ENCODE data around the gene GRK3. TPM values are rescaled to one million over a fixed set of nuclear protein-coding genes. Genes with fewer than 3 reads are reported as not detected.

The GRK3 gene
- total and polyA plus RNA-seq, 2 of the 4 experiments (the other 2 are of a cell fraction) = 0.58 to 1.6 TPM

DNA sequence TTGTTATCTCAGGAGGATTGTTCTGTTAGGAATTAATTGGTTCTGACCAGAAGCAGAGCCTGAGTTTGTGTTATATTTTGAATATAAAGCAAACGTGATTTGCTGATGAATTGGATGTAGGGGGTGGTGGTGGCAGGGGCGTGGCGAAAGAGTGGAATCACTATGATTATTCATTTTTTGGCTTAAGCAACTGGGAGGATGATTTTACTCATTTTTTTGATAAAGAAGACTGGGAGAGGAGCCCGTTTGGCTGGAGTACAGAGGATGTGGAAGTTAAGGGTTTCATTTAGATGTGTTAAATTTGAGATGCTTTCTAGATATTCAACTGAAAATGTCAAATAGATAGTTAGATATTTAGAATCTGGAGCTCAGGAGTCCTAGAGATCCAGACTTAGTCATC lies 94.2 kb downstream of the GRK3 start:
- no peak overlapping the region for H3K23ac ChIP-seq (ENCODE audit: low read depth, low read length)
- no TSS peak for BruUV-seq (replicated peaks)
- in situ Hi-C loops (cut with MboI; ENCODE audit: low sequenced_read_pairs) = no loop called here
- dilution Hi-C loops (cut with HindIII; ENCODE audit: low sequenced_read_pairs, unreplicated experiment) = no loop called here
- no peak overlapping the region for H2BK15ac ChIP-seq (ENCODE audit: low read depth, low read length)
- no peaks in the 10 kb centered on the region for H3K4me1 ChIP-seq (ENCODE audit: control insufficient read depth, insufficient read depth, low read length)
- no peak for TF ChIP-seq CEBPB (IDR thresholded peaks at IDR 0.05; ENCODE audit: low read depth, low read length)
- no peak for TF ChIP-seq POLR2A (IDR thresholded peaks at IDR 0.05; ENCODE audit: low read depth, low read length)
- TF ChIP-seq CHD1 (IDR thresholded peaks at IDR 0.05; ENCODE audit: low read depth, low read length) = no peak
- TF ChIP-seq BHLHE40 (IDR thresholded peaks at IDR 0.05; ENCODE audit: low read depth, low read length) = no peak
- no peak for TF ChIP-seq FOS (IDR thresholded peaks at IDR 0.05; ENCODE audit: low read depth, low read length)
- TF ChIP-seq, protein P1, sequence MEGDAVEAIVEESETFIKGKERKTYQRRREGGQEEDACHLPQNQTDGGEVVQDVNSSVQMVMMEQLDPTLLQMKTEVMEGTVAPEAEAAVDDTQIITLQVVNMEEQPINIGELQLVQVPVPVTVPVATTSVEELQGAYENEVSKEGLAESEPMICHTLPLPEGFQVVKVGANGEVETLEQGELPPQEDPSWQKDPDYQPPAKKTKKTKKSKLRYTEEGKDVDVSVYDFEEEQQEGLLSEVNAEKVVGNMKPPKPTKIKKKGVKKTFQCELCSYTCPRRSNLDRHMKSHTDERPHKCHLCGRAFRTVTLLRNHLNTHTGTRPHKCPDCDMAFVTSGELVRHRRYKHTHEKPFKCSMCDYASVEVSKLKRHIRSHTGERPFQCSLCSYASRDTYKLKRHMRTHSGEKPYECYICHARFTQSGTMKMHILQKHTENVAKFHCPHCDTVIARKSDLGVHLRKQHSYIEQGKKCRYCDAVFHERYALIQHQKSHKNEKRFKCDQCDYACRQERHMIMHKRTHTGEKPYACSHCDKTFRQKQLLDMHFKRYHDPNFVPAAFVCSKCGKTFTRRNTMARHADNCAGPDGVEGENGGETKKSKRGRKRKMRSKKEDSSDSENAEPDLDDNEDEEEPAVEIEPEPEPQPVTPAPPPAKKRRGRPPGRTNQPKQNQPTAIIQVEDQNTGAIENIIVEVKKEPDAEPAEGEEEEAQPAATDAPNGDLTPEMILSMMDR (conservative IDR thresholded peaks at IDR 0.05; ENCODE audit: low read depth, low read length) = no peak
- TF ChIP-seq RAD21 (IDR thresholded peaks at IDR 0.05; ENCODE audit: low read length) = no peak
- TF ChIP-seq RFX5 (IDR thresholded peaks at IDR 0.05; ENCODE audit: low read depth, low read length) = no peak
- no peak for TF ChIP-seq NFE2L2 (IDR thresholded peaks at IDR 0.05; ENCODE audit: low read depth, low read length)
- TF ChIP-seq, protein P2, sequence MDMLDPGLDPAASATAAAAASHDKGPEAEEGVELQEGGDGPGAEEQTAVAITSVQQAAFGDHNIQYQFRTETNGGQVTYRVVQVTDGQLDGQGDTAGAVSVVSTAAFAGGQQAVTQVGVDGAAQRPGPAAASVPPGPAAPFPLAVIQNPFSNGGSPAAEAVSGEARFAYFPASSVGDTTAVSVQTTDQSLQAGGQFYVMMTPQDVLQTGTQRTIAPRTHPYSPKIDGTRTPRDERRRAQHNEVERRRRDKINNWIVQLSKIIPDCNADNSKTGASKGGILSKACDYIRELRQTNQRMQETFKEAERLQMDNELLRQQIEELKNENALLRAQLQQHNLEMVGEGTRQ (IDR thresholded peaks at IDR 0.05; ENCODE audit: low read depth, low read length) = no peak
- TF ChIP-seq MAZ (IDR thresholded peaks at IDR 0.05; ENCODE audit: borderline replicate concordance, low read depth, low read length) = no peak
- no peak for TF ChIP-seq RCOR1 (IDR thresholded peaks at IDR 0.05; ENCODE audit: insufficient replicate concordance, low read length)
- TF ChIP-seq, protein P3, sequence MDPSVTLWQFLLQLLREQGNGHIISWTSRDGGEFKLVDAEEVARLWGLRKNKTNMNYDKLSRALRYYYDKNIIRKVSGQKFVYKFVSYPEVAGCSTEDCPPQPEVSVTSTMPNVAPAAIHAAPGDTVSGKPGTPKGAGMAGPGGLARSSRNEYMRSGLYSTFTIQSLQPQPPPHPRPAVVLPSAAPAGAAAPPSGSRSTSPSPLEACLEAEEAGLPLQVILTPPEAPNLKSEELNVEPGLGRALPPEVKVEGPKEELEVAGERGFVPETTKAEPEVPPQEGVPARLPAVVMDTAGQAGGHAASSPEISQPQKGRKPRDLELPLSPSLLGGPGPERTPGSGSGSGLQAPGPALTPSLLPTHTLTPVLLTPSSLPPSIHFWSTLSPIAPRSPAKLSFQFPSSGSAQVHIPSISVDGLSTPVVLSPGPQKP (IDR thresholded peaks at IDR 0.05; ENCODE audit: borderline replicate concordance, low read depth, low read length) = no peak
- no peak for TF ChIP-seq MXI1 (IDR thresholded peaks at IDR 0.05; ENCODE audit: borderline replicate concordance, low read depth, low read length)
- no peak for TF ChIP-seq SMC3 (IDR thresholded peaks at IDR 0.05; ENCODE audit: low read depth, low read length)
- TF ChIP-seq MAFK (IDR thresholded peaks at IDR 0.05; ENCODE audit: low read depth, low read length) = no peak
- no peak overlapping the region for H2AFZ ChIP-seq (replicated peaks; ENCODE audit: low read length, poor library complexity)
- no peak overlapping the region for H3K56ac ChIP-seq (ENCODE audit: extremely low read depth, insufficient read depth, low read length)
- H4K91ac ChIP-seq (ENCODE audit: insufficient read depth, low read depth, low read length) = no peak overlapping the region
- DNase-seq (no peak), ATAC-seq (ENCODE audit: low read depth) (no peak)
- no peaks in the 10 kb centered on the region for H3K9me1 ChIP-seq (ENCODE audit: insufficient read depth, low read length)
- no peak overlapping the region for H4K5ac ChIP-seq (ENCODE audit: low read depth, low read length)
- H4K20me1 ChIP-seq (ENCODE audit: insufficient read depth, low read length) = no peaks in the 10 kb centered on the region
- H2BK120ac ChIP-seq (ENCODE audit: low read depth, low read length) = no peak overlapping the region
- no peak overlapping the region for H3K14ac ChIP-seq (replicated peaks; ENCODE audit: low read depth, low read length)
- H4K8ac ChIP-seq (ENCODE audit: low read depth in 2 of 2, low read length in 2 of 2) = no peak overlapping the region
- H3K18ac ChIP-seq (ENCODE audit: low read depth, low read length) = no peak overlapping the region
- CTCF ChIA-PET = no interaction called here
- H3K4ac ChIP-seq (ENCODE audit: low read depth, low read length) = no peak overlapping the region
- no peaks in the 10 kb centered on the region for H3K36me3 ChIP-seq (ENCODE audit: control insufficient read depth, insufficient read depth, low read length)
- no peak overlapping the region for H3K4me3 ChIP-seq (ENCODE audit: insufficient read depth, low read depth, low read length)
- H3K9ac ChIP-seq (ENCODE audit: low read depth, low read length) = no peak overlapping the region
- H3K79me1 ChIP-seq (ENCODE audit: low read depth in 1 of 2, low read length in 2 of 2) = no peaks in the 10 kb centered on the region
- H2BK5ac ChIP-seq (ENCODE audit: low read depth, low read length, poor library complexity, severe bottlenecking) = no peak overlapping the region
- POLR2A ChIA-PET (ENCODE audit: unreplicated experiment) = no interaction called here
- no peak overlapping the region for H2BK20ac ChIP-seq (ENCODE audit: low read depth, low read length)
- no peak overlapping the region for H3K4me2 ChIP-seq (ENCODE audit: low read depth, low read length)
- H3K9me3 ChIP-seq (ENCODE audit: control insufficient read depth, insufficient read depth, low read length) = no peaks in the 10 kb centered on the region
- no peak overlapping the region for H3K27ac ChIP-seq (ENCODE audit: insufficient read depth, low read length)
- no peaks in the 10 kb centered on the region for H3K27me3 ChIP-seq (ENCODE audit: control insufficient read depth, insufficient read depth, low read length)
- intact Hi-C loops (cut with micrococcal nuclease) = no loop called here
- 43% methylated on average over 3 of the region's 4 CpGs; no CpG with 5 or more reads in 1 of the 2 experiments for WGBS, 2 experiments (ENCODE audit: extremely low coverage in 2 of 2, insufficient read length in 1 of 2)
- H2AK5ac ChIP-seq (ENCODE audit: low read depth, low read length) = no peak overlapping the region
- no peak overlapping the region for H2AK9ac ChIP-seq (replicated peaks; ENCODE audit: low read depth, low read length, poor library complexity)

Data from IMR-90 (cell line).